GM12878 (cell line): ENCODE results near the gene NTRK3.

Experiments
- BRCA1 ChIP-seq: IDR thresholded peaks from 2 replicates; pipeline ENCODE4 v1.6.1; 2011; ENCODE audit warnings: low read depth, low read length, improper control_type of control experiment
- CTCF ChIP-seq, 3 experiments: IDR thresholded peaks in 2 of 3; conservative IDR thresholded peaks in 1 of 3; 2 replicates each; pipeline ENCODE4 v1.5.1; 2011; ENCODE audit warnings: low read depth in 3 of 3, low read length in 3 of 3, mild to moderate bottlenecking in 3 of 3, control low read depth in 2 of 3, moderate library complexity in 2 of 3, inconsistent platforms in 1 of 3, mixed read lengths in 1 of 3; ENCODE audit not compliant: control insufficient read depth in 2 of 3, insufficient read depth in 1 of 3; ENCODE audit errors: extremely low read depth in 1 of 3
- JUND ChIP-seq: IDR thresholded peaks from 2 replicates; pipeline ENCODE4 v1.6.1; 2012; ENCODE audit warnings: low read depth, mild to moderate bottlenecking, low read length, improper control_type of control experiment, moderate library complexity
- MXI1 ChIP-seq: fragments of 150-350 bp; IDR thresholded peaks from 2 replicates; pipeline ENCODE4 v1.6.1; 2011; ENCODE audit warnings: low read depth, mild to moderate bottlenecking, inconsistent platforms, low read length, improper control_type of control experiment
- POLR2AphosphoS5 ChIP-seq: IDR thresholded peaks from 2 replicates; pipeline ENCODE4 v1.6.1; 2011; ENCODE audit warnings: mild to moderate bottlenecking, low read length, inconsistent platforms
- RAD21 ChIP-seq: IDR thresholded peaks from 2 replicates; pipeline ENCODE4 v1.6.1; 2011; ENCODE audit warnings: mild to moderate bottlenecking, low read depth, low read length, moderate library complexity; ENCODE audit not compliant: insufficient read depth
- RBBP5 ChIP-seq: fragments of 200-600 bp; sonication (generic); conservative IDR thresholded peaks from 2 replicates; pipeline ENCODE4 v1.6.1; 2016
- RCOR1 ChIP-seq: conservative IDR thresholded peaks from 2 replicates; pipeline ENCODE4 v1.6.1; 2012; ENCODE audit warnings: low read depth, low read length, improper control_type of control experiment
- SP1 ChIP-seq: IDR thresholded peaks from one replicate; pipeline ENCODE4 v1.6.1; 2011; ENCODE audit warnings: low read depth, low read length

DNA sequence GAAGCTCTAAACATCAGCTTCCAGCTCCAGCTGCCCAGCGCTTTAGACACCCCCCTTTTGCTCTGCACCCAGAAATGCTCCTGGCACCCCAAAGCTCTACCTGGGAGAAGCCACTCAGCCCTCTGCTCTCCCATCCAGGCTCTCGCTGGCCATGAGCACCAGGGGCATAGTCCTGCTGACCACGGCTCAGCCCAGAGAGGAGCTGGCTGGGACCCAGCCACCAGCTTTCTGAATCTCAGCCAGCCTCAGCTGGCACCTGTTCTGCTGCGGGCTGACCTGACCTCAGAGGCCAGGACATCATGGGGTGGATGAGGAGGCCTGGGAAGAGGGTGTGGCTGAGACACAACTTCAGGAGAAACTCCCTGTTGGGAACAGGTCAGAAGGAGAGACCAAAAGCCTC is 8.6 kb downstream of the NTRK3 start:
- TF ChIP-seq BRCA1 = no peak
- TF ChIP-seq RAD21 = no peak
- no peak for TF ChIP-seq RBBP5
- TF ChIP-seq CTCF (IDR thresholded peaks at IDR 0.05 in 2 of 3, conservative IDR thresholded peaks at IDR 0.05 in 1 of 3; ENCODE audit: control insufficient read depth in 2 of 3, extremely low read depth in 1 of 3, insufficient read depth in 1 of 3, low read depth in 3 of 3, low read length in 3 of 3) = no peak
- no peak for TF ChIP-seq JUND
- TF ChIP-seq SP1 = no peak
- no peak for TF ChIP-seq RCOR1
- TF ChIP-seq POLR2AphosphoS5 = no peak
- TF ChIP-seq MXI1 = no peak
